Skeletal muscle satellite cell (primary cell): ENCODE results near the gene OTUD1.

Experiments used
- H3K27me3 ChIP-seq: 2 replicates; pipeline ENCODE4 v1.7.0; 2013; ENCODE audit warnings: low read length; ENCODE audit not compliant: control insufficient read depth, insufficient read depth
- H3K36me3 ChIP-seq: 2 replicates; pipeline ENCODE4 v1.7.0; 2013; ENCODE audit warnings: mild to moderate bottlenecking, control low read depth, low read length; ENCODE audit not compliant: insufficient read depth
- H3K4me1 ChIP-seq: 2 replicates; pipeline ENCODE4 v1.7.0; 2013; ENCODE audit warnings: low read length; ENCODE audit not compliant: control insufficient read depth, insufficient read depth
- H3K4me2 ChIP-seq: 2 replicates; pipeline ENCODE4 v1.7.0; 2013; ENCODE audit warnings: mild to moderate bottlenecking, low read length
- H3K4me3 ChIP-seq: 2 replicates; pipeline ENCODE4 v1.7.0; 2013; ENCODE audit warnings: low read length
- H3K9ac ChIP-seq: 2 replicates; pipeline ENCODE4 v1.7.0; 2013; ENCODE audit warnings: mild to moderate bottlenecking, low read depth, low read length, moderate library complexity
- H3K9me3 ChIP-seq: replicated peaks from 2 replicates; pipeline ENCODE4 v1.7.0; 2013; ENCODE audit warnings: mild to moderate bottlenecking, control low read depth, low read length

OTUD1 gene

DNA sequence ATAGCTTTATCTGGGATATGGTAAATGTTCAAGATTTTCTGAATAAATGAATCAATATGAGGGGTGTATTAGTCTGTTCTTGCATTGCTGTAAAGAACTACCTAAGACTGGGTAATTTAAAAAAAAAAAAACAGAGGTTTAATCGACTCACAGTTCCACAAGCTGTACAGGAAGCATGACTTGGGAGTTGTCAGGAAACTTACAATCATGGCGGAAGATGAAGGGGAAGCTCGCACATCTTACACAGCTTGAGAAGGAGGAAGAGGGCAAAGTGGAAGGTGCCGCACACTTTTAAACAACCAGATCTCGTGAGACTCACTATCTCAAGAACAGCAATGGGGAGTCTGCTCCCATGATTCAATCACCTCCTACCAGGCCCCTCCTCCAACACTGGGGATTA is 32.5 kb upstream of the OTUD1 start:
- H3K9me3 ChIP-seq: no peaks in the 10 kb centered on the region
- H3K36me3 ChIP-seq: no peaks in the 10 kb centered on the region
- no peaks in the 10 kb centered on the region for H3K4me1 ChIP-seq
- no peaks in the 10 kb centered on the region for H3K27me3 ChIP-seq
- H3K9ac ChIP-seq: no peak overlapping the region
- no peak overlapping the region for H3K4me2 ChIP-seq
- H3K4me3 ChIP-seq: no peak overlapping the region

DNA sequence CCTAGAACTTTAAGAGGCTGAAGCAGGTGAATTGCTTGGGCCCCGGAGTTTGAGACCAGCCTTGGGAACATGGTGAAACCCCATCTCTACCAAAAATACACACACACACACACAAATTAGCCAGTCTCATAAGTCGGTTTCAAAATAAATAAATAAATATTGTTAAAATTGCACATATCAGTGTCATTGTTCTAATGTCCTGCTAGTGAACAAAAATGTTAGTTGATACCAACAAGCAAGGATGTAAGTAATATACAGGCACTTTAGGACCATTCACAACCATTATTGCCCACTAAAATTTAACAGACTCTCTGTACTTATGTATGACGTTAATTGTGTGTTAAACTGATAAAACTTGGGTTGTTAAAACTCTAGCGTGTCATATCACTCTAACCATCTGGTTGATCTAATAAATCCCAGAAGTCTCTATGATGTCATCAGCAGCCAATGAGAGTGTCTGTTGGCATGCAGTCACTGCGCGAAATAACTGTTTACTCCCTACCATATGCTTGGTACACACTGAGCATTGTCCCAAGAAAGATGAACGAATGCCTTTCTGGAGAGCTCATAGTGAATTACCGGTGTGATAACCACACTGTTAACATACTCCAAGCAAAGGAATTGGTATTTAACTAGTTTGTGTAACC is 30.4 kb upstream of the OTUD1 start:
- no peaks in the 10 kb centered on the region for H3K27me3 ChIP-seq
- H3K9me3 ChIP-seq: no peaks in the 10 kb centered on the region
- no peak overlapping the region for H3K4me2 ChIP-seq
- no peak overlapping the region for H3K9ac ChIP-seq
- no peaks in the 10 kb centered on the region for H3K4me1 ChIP-seq
- no peak overlapping the region for H3K4me3 ChIP-seq
- no peaks in the 10 kb centered on the region for H3K36me3 ChIP-seq

DNA sequence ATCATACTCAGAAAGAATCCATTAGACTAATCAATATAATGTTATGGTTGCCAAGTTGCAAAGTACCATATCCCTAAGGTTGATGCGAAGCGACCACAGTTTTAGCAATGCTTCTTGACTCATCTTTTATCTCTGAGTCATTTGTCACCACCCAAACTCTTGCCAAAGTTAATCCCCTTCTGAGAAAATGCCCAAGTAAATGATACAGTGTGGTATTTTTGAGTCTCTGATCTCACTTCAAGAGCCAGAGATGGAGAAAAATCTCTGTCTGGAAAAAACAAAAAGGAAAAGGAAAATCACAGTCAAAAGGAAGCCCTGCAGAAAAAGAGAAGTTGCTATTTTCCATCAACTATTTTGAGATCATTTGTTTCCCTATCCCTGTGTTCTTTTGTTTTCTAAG is 26.7 kb upstream of the OTUD1 start:
- Histone ChIP-seq H3K9me3 (no peaks in the 10 kb centered on the region), H3K4me2 (no peak overlapping the region), H3K27me3 (no peaks in the 10 kb centered on the region), H3K4me1 (no peaks in the 10 kb centered on the region), H3K9ac (no peak overlapping the region), H3K4me3 (no peak overlapping the region), H3K36me3 (no peaks in the 10 kb centered on the region)

DNA sequence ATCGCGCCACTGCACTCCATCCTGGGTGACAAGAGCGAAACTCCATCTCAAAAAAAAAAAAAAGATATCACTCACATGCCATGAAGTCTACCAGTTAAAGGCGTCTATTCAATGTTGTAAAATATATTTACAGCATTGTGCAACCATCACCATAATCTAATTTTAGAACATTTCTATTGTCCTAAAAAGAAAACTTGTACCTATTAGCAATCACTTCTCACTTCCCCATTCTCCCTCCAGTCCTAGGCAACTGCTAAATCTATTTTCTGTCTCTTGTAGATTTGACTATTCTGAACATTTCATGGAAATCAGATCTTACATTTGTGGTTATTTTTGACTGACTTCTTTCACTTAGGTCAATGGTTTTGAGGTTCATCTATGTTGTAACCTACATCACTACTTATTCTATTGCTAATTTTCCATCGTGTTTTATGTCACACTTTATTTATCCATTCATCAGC is 25.2 kb upstream of the OTUD1 start:
- no peak overlapping the region for H3K4me3 ChIP-seq
- no peaks in the 10 kb centered on the region for H3K27me3 ChIP-seq
- H3K4me1 ChIP-seq: no peaks in the 10 kb centered on the region
- H3K9me3 ChIP-seq: no peaks in the 10 kb centered on the region
- no peak overlapping the region for H3K4me2 ChIP-seq
- no peaks in the 10 kb centered on the region for H3K36me3 ChIP-seq
- H3K9ac ChIP-seq: no peak overlapping the region

DNA sequence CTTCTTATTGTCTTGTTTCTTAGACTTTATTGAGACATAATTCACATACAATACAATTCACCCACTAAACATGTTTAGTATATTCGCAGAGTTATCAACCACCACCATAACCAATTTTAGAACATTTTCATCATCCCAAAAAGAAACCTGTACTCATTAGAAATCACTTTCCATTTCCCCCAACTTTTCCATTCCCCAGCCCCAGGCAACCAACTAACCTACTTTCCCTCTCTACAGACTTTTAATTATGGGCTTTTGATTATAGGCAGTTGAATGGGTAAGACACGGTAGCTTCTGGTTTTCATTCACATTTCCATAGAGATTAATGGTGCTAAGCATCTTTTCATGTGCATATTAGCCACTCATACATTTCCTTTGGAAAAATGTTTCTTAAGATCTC is 24.2 kb upstream of the OTUD1 start:
- Histone ChIP-seq H3K27me3 (no peaks in the 10 kb centered on the region), H3K9ac (no peak overlapping the region), H3K4me1 (no peaks in the 10 kb centered on the region), H3K4me2 (no peak overlapping the region), H3K9me3 (no peaks in the 10 kb centered on the region), H3K4me3 (no peak overlapping the region), H3K36me3 (no peaks in the 10 kb centered on the region)

DNA sequence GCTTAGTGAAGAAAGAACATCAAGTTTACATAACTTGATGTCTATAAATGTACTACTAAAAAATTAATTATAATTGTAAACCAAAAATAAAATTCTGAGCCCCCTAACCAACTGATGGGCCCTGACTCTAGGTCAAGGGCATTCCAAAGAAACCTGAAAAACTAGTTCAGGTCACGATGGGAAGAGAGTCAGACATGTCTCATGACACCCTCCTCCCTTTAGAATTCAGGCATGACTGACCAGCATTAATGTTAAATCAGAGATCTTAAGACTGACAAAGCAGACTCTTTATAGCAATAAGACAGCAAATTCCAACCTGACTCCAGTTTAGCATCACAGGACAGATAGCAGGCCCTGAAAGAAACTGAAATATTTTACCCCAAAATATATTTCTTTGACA is 21.6 kb upstream of the OTUD1 start:
- no peaks in the 10 kb centered on the region for H3K27me3 ChIP-seq
- no peak overlapping the region for H3K9ac ChIP-seq
- no peaks in the 10 kb centered on the region for H3K4me1 ChIP-seq
- H3K4me3 ChIP-seq: no peak overlapping the region
- H3K4me2 ChIP-seq: no peak overlapping the region
- H3K36me3 ChIP-seq: no peaks in the 10 kb centered on the region
- H3K9me3 ChIP-seq: no peaks in the 10 kb centered on the region

DNA sequence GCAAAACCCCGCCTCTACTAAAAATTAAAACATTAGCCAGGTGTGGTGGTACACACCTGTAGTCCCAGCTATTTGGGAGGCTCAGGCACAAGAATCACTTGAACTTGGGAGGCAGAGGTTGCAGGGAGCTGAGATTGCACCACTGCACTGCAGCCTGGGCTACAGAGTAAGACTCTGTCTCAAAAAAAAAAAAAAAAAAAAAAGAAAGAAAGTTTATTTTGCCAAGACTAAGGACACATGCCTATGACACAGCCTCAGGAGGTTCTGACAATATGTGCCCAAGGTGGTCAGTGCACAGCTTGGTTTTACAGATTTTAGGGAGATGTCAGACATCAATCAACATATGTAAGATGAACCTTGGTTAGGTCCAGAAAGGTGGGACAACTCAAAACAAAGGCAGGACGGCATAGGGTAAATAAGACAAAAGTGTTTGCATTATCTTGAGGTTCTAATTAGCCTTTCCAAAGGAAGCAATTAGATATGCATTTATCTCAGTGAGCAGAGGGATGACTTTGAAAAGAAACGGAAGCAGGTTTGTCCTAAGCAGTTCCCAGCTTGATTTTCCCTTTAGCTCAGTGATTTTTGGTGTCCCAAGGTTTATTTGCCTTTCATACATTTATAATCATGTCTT is 20.7 kb upstream of the OTUD1 start:
- Histone ChIP-seq H3K9ac (no peak overlapping the region), H3K36me3 (no peaks in the 10 kb centered on the region), H3K4me3 (no peak overlapping the region), H3K4me2 (no peak overlapping the region), H3K4me1 (no peaks in the 10 kb centered on the region), H3K27me3 (no peaks in the 10 kb centered on the region), H3K9me3 (no peaks in the 10 kb centered on the region)

DNA sequence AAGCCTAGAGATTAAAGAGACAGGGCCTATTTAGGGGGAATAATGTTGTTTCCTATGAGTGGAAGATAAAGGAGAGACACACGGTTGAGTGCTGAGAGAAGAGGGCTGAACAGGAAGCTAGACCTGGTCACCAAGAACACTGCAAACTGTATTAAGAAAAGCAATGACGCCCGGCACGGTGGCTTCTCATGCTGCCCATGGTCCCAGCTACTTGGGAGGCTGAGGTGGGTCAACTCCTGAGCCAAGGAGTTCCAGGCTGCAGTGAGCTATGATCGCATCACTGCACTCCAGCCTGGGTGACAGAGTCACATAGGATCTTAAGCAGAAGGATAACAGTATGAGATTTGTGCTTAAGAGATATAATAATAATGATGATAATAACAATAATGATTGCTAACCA is 19.7 kb upstream of the OTUD1 start:
- H3K9ac ChIP-seq: no peak overlapping the region
- no peak overlapping the region for H3K4me3 ChIP-seq
- H3K27me3 ChIP-seq: no peaks in the 10 kb centered on the region
- no peaks in the 10 kb centered on the region for H3K9me3 ChIP-seq
- H3K4me1 ChIP-seq: no peaks in the 10 kb centered on the region
- H3K36me3 ChIP-seq: no peaks in the 10 kb centered on the region
- H3K4me2 ChIP-seq: no peak overlapping the region

DNA sequence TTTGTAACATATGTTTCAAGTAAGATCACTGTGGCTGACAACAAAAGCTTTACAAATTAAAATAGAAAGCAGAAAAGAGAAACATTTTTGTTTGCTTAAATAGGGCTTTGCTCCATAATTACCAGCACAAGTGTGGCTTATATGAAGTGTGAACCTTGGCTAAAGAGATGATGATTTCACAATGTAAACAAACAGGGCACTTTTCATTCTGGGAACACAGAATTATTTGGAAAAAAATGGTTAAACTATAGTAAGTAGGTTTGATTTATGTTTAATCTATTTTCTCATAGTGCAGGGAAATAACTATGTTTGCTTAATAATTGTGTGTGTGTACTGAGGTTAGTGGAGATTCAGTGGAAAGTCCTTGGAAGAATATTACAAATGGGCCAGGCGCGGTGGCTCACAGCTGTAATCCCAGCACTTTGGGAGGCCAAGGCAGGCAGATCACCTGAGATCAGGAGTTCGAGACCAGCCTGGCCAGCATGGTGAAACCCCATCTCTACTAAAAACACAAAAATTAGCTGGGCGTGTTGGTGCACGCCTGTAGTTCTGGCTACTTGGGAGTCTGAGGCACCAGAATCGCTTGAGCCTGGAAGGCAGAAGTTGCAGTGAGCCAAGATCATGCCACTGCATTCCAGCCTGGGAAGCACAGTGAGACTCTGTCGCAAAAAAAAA is 19.1 kb upstream of the OTUD1 start:
- Histone ChIP-seq H3K4me1 (no peaks in the 10 kb centered on the region), H3K4me2 (no peak overlapping the region), H3K27me3 (no peaks in the 10 kb centered on the region), H3K4me3 (no peak overlapping the region), H3K9me3 (no peaks in the 10 kb centered on the region), H3K9ac (no peak overlapping the region), H3K36me3 (no peaks in the 10 kb centered on the region)

DNA sequence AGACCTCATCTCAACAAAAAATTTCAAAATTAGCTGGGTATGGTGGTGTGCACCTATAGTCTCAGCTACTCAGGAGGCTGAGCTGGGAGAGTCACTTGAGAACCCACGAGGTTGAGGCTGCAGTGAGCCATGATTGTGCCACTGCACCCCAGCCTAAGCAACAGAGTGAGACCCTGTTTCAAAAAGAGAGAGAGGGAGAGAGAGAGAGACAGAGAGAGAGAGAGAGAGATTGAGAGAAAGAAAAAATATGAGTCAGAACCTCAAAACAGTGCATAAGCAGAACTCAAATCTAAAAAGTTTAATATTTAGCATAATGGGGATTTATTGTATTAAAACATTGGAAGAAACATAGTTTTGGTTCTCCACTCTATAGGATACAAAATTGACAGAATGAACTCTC is 17.5 kb upstream of the OTUD1 start:
- no peaks in the 10 kb centered on the region for H3K4me1 ChIP-seq
- H3K9ac ChIP-seq: no peak overlapping the region
- no peak overlapping the region for H3K4me2 ChIP-seq

DNA sequence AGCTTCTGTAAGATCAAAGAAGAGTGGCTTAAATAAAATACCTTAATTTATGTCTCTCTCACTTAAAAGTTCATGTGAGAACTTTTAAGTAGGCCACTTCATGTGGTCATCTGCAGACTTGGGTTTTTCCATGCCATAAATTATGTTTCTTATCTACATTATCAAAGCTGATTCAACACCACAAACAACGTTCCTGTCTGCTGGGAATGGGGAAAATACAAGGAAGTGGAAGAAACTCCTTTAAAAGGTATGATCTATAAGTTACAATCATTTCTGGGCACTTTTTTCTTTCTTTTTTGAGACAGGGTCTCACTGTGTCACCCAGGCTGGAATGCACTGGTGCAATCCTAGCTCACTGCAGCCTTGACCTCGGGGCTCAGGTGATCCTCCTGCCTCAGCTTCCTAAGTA is 16.9 kb upstream of the OTUD1 start:
- Histone ChIP-seq H3K9me3 (no peaks in the 10 kb centered on the region), H3K4me2 (no peak overlapping the region), H3K27me3 (no peaks in the 10 kb centered on the region), H3K4me1 (no peaks in the 10 kb centered on the region), H3K9ac (no peak overlapping the region), H3K4me3 (no peak overlapping the region), H3K36me3 (no peaks in the 10 kb centered on the region)

More for the DNA sequence above, 17.5 kb upstream of the OTUD1 start:
- no peaks in the 10 kb centered on the region for H3K36me3 ChIP-seq
- H3K4me3 ChIP-seq: no peak overlapping the region
- H3K9me3 ChIP-seq: no peaks in the 10 kb centered on the region
- no peaks in the 10 kb centered on the region for H3K27me3 ChIP-seq

DNA sequence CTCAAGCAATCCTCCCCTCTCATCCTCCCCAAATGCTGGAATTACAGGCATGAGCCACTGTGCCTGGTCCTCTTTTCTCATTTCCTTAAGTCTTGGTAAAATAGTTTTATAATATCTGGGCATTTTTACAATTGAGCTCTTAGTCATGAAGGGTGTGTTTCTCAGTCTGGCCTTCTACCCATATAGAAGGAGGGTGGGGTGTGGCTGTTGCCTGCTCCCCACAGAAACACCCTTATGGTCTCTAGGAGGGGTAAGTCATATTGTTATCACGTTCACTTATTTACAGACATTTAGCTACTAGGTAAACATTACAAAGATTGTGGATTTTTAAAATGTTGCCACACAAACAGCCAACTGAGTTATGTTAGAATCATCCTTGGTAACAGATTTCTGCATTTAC is 6.7 kb upstream of the OTUD1 start:
- no peak overlapping the region for H3K4me3 ChIP-seq
- no peaks in the 10 kb centered on the region for H3K4me1 ChIP-seq
- no peak overlapping the region for H3K4me2 ChIP-seq
- no peaks in the 10 kb centered on the region for H3K36me3 ChIP-seq
- no peaks in the 10 kb centered on the region for H3K27me3 ChIP-seq
- H3K9ac ChIP-seq: no peak overlapping the region
- no peaks in the 10 kb centered on the region for H3K9me3 ChIP-seq
